Measurements from ENCODE around the gene HSBP1. TPM values are rescaled to one million over a fixed set of nuclear protein-coding genes. Genes with fewer than 3 reads are reported as not detected.

HSBP1 gene
- total and polyA plus RNA-seq, 2 donors (not counting 1 experiment from before 2014, with no cell fraction given), result 135 to 184 TPM

- Histone ChIP-seq H3K27me3 (ENCODE audit: control insufficient read depth, insufficient read depth, low read length) (no peaks in the 10 kb centered on the region), H3K4me3 (replicated peaks in 1 of 4; ENCODE audit: control extremely low read depth in 1 of 4, insufficient read depth in 1 of 4, low read depth in 3 of 4, low read length in 4 of 4) (no peak overlapping the region), H3K79me2 (ENCODE audit: control insufficient read depth, insufficient read depth, low read length) (no peaks in the 10 kb centered on the region), H3K4me1 (ENCODE audit: control insufficient read depth, extremely low read depth, insufficient read depth, low read length) (no peaks in the 10 kb centered on the region), H3K27ac (ENCODE audit: insufficient read depth, low read length) (no peak overlapping the region), H3K9ac (ENCODE audit: insufficient read depth, low read length) (no peak overlapping the region), H2AFZ (ENCODE audit: low read length) (no peak overlapping the region), H3K36me3 (ENCODE audit: control insufficient read depth, insufficient read depth, low read length) (no peaks in the 10 kb centered on the region), H3K9me3 (ENCODE audit: control insufficient read depth, insufficient read depth, low read depth, low read length) (no peaks in the 10 kb centered on the region), H4K20me1 (ENCODE audit: control insufficient read depth, extremely low read depth, insufficient read depth, low read length) (no peaks in the 10 kb centered on the region), H3K4me2 (ENCODE audit: extremely low read depth, insufficient read depth, low read length) (no peak overlapping the region)
- DNase-seq (ENCODE audit: low read depth in 2 of 2), result no peak
- no peak for TF ChIP-seq EZH2 (IDR thresholded peaks at IDR 0.05; ENCODE audit: low read length, missing control alignments)
- no peak for TF ChIP-seq CTCF (conservative IDR thresholded peaks at IDR 0.05 in 1 of 2, IDR thresholded peaks at IDR 0.05 in 1 of 2; ENCODE audit: low read depth in 1 of 2, low read length in 2 of 2)
Measured at GRCh38 chr16:83849421-83849820, 41.6 kb downstream of the HSBP1 start.

- Histone ChIP-seq H3K4me2 (ENCODE audit: extremely low read depth, insufficient read depth, low read length) (no peak overlapping the region), H3K9ac (ENCODE audit: insufficient read depth, low read length) (no peak overlapping the region), H3K36me3 (ENCODE audit: control insufficient read depth, insufficient read depth, low read length) (no peaks in the 10 kb centered on the region), H3K27me3 (ENCODE audit: control insufficient read depth, insufficient read depth, low read length) (no peaks in the 10 kb centered on the region), H4K20me1 (ENCODE audit: control insufficient read depth, extremely low read depth, insufficient read depth, low read length) (no peaks in the 10 kb centered on the region), H2AFZ (ENCODE audit: low read length) (no peak overlapping the region), H3K4me1 (ENCODE audit: control insufficient read depth, extremely low read depth, insufficient read depth, low read length) (no peaks in the 10 kb centered on the region), H3K9me3 (ENCODE audit: control insufficient read depth, insufficient read depth, low read depth, low read length) (no peaks in the 10 kb centered on the region), H3K79me2 (ENCODE audit: control insufficient read depth, insufficient read depth, low read length) (no peaks in the 10 kb centered on the region), H3K27ac (ENCODE audit: insufficient read depth, low read length) (no peak overlapping the region), H3K4me3 (replicated peaks in 1 of 4; ENCODE audit: control extremely low read depth in 1 of 4, insufficient read depth in 1 of 4, low read depth in 3 of 4, low read length in 4 of 4) (no peak overlapping the region)
- no peak for TF ChIP-seq CTCF (conservative IDR thresholded peaks at IDR 0.05 in 1 of 2, IDR thresholded peaks at IDR 0.05 in 1 of 2; ENCODE audit: low read depth in 1 of 2, low read length in 2 of 2)
- TF ChIP-seq EZH2 (IDR thresholded peaks at IDR 0.05; ENCODE audit: low read length, missing control alignments), result no peak
- DNase-seq (ENCODE audit: low read depth in 2 of 2), result no peak
Measured at GRCh38 chr16:83850947-83851346, 43.2 kb downstream of the HSBP1 start.

DNA sequence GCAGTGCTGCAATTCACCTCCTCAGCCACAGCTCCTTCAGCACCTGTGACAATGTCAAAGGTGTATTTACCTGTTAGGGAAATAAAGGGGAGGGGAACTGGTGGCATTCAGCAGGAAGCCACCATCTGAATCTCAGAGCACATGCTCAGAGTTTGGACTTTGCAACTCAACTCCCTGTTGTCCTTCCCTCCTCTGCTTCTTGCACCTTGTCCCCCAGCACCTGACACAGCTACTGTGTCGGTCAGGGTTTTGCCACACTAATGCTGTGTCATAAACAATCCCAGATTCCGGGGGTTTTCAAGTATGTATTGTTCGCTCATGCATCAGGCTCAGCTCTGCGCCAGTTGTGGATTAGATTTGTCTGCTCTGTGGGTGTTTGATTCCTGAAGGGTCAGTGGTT lies 43.7 kb downstream of the HSBP1 start:
- Histone ChIP-seq H3K36me3 (ENCODE audit: control insufficient read depth, insufficient read depth, low read length) (no peaks in the 10 kb centered on the region), H3K9me3 (ENCODE audit: control insufficient read depth, insufficient read depth, low read depth, low read length) (no peaks in the 10 kb centered on the region), H3K4me1 (ENCODE audit: control insufficient read depth, extremely low read depth, insufficient read depth, low read length) (no peaks in the 10 kb centered on the region), H3K4me2 (ENCODE audit: extremely low read depth, insufficient read depth, low read length) (no peak overlapping the region), H3K4me3 (replicated peaks in 1 of 4; ENCODE audit: control extremely low read depth in 1 of 4, insufficient read depth in 1 of 4, low read depth in 3 of 4, low read length in 4 of 4) (no peak overlapping the region), H3K27me3 (ENCODE audit: control insufficient read depth, insufficient read depth, low read length) (no peaks in the 10 kb centered on the region), H2AFZ (ENCODE audit: low read length) (no peak overlapping the region), H3K27ac (ENCODE audit: insufficient read depth, low read length) (no peak overlapping the region), H3K79me2 (ENCODE audit: control insufficient read depth, insufficient read depth, low read length) (no peaks in the 10 kb centered on the region), H3K9ac (ENCODE audit: insufficient read depth, low read length) (no peak overlapping the region), H4K20me1 (ENCODE audit: control insufficient read depth, extremely low read depth, insufficient read depth, low read length) (no peaks in the 10 kb centered on the region)
- no peak for TF ChIP-seq EZH2 (IDR thresholded peaks at IDR 0.05; ENCODE audit: low read length, missing control alignments)
- TF ChIP-seq CTCF (conservative IDR thresholded peaks at IDR 0.05 in 1 of 2, IDR thresholded peaks at IDR 0.05 in 1 of 2; ENCODE audit: low read depth in 1 of 2, low read length in 2 of 2), result no peak
- no peak for DNase-seq (ENCODE audit: low read depth in 2 of 2)

Data from fibroblast of lung (primary cell).